Gastrocnemius medialis (tissue), 4 donors: ENCODE measurements around the gene PNPLA4.

Experiments
- CTCF ChIP-seq, 5 experiments: fragments of 450-650 bp in 3 of 5; fragments of 200-600 bp in 2 of 5; sonication (generic) in 2 of 5; IDR thresholded peaks in 4 of 5; conservative IDR thresholded peaks in 1 of 5; 1 replicate in 4 of 5; 2 replicates in 1 of 5; pipeline ENCODE4 v1.5.1; 2016 to 2019; ENCODE audit warnings: antibody characterized with exemption in 5 of 5, mild to moderate bottlenecking in 3 of 5, moderate library complexity in 3 of 5
- POLR2A ChIP-seq, 2 donors: fragments of 450-650 bp; IDR thresholded peaks; one replicate each; pipeline ENCODE4 v1.6.1; 2017; ENCODE audit warnings: antibody characterized with exemption in 2 of 2, mild to moderate bottlenecking in 2 of 2, moderate library complexity in 2 of 2

- no peak for TF ChIP-seq CTCF (IDR thresholded peaks at IDR 0.05 in 4 of 5, conservative IDR thresholded peaks at IDR 0.05 in 1 of 5)
- TF ChIP-seq POLR2A (IDR thresholded peaks at IDR 0.05): no peak
These were observed 16.5 kb upstream of the PNPLA4 start for GRCh38 chrX:7943600-7944245.
